SH-SY5Y (cell line): ENCODE data around the gene NAT16.

Experiments used
- GATA2 ChIP-seq: IDR thresholded peaks from 2 replicates; pipeline ENCODE4 v1.6.1; 2011; ENCODE audit warnings: mild to moderate bottlenecking, low read depth, low read length
- GATA3 ChIP-seq: IDR thresholded peaks from 2 replicates; pipeline ENCODE4 v1.6.1; 2011; ENCODE audit warnings: low read depth, mild to moderate bottlenecking, low read length, moderate library complexity

- TF ChIP-seq GATA3 (no peak), GATA2 (no peak)
These were observed 42.4 kb downstream of the NAT16 start for GRCh38 chr7:101137651-101138212.
